GM12872 (cell line): ENCODE results near the gene YTHDF1.

Experiments used
- CTCF ChIP-seq: IDR thresholded peaks from 3 replicates; pipeline ENCODE4 v1.5.1; 2011; ENCODE audit warnings: low read depth, mild to moderate bottlenecking, low read length, moderate library complexity; ENCODE audit not compliant: insufficient read depth

Gene YTHDF1

GRCh38 chr20:63246490-63247288, 30.8 kb upstream of the YTHDF1 start:
- no peak for TF ChIP-seq CTCF

DNA sequence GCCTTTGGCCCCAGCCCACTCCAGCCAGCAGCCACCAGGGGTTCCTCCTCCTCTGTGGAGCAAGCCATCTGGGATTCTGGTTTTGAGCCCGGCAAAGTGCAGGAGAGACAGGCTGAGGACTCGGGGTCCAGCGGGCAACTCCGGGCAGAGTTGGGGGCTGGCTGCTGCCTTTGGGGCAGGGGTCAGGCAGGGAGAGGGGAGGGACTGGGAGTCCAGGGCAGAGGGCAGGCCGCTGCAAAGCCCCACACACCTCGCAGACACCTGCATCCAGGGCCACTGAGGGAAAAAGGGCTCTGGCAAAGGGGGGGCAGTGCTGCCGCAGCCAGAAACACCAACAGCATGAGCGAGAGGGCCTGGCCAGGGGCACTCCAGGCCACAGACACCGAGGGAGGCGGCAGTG, 28.5 kb upstream of the YTHDF1 start:
- no peak for TF ChIP-seq CTCF

- no peak for TF ChIP-seq CTCF
Measured at GRCh38 chr20:63243604-63244247, 27.8 kb upstream of the YTHDF1 start.

GRCh38 chr20:63242736-63243135, 26.8 kb upstream of the YTHDF1 start:
- no peak for TF ChIP-seq CTCF

DNA sequence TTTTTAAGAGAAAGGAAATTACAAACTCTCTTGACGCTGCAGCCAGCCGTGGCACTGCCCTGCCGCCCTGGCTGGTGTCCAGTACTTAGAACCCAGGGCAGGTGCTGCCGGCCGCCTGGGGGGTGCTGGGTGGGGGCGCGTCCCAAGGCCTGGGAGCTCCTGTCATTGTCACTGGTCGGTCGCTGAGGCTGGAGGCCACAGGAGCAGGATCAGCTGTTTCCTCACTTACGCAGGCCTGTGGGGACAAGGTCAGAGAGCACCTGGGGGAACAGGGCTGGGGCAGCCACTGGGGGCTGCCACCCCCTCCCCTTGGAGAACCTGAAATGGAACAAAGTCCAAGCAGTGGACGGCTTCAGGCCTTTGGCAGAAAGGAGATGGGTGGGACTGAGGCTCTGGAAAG, 25.3 kb upstream of the YTHDF1 start:
- TF ChIP-seq CTCF: no peak

GRCh38 chr20:63240004-63240403, 24.1 kb upstream of the YTHDF1 start:
- TF ChIP-seq CTCF: no peak

GRCh38 chr20:63239431-63239830, 23.5 kb upstream of the YTHDF1 start:
- TF ChIP-seq CTCF: no peak
